Neural progenitor cell (in vitro differentiated cells): ENCODE measurements around the gene PITPNC1. TPM values are rescaled to one million over a fixed set of nuclear protein-coding genes. Genes with fewer than 3 reads are reported as not detected.

Source experiments
- DNase-seq: peaks from one replicate; pipeline ENCODE4 v3.0.0-alpha.2; 2016; ENCODE audit warnings: low spot score
- H2AFZ ChIP-seq: fragments of 200-600 bp; sonication (generic); replicated peaks from 2 replicates; pipeline ENCODE4 v1.6.1; 2016; ENCODE audit warnings: antibody characterized with exemption
- H3F3A ChIP-seq: fragments of 200-600 bp; sonication (generic); 2 replicates; pipeline ENCODE4 v1.6.1; 2016; ENCODE audit warnings: antibody characterized with exemption, low read depth
- H3K27ac ChIP-seq: fragments of 200-600 bp; sonication (generic); 2 replicates; pipeline ENCODE4 v1.5.1; 2016; ENCODE audit warnings: mild to moderate bottlenecking
- H3K27me3 ChIP-seq: fragments of 200-600 bp; sonication (generic); 2 replicates; pipeline ENCODE4 v1.6.1; 2016; ENCODE audit warnings: mild to moderate bottlenecking, moderate library complexity
- H3K36me3 ChIP-seq: fragments of 200-600 bp; sonication (generic); 2 replicates; pipeline ENCODE4 v1.5.1; 2016
- H3K4me1 ChIP-seq: fragments of 200-600 bp; sonication (generic); 2 replicates; pipeline ENCODE4 v1.6.1; 2016; ENCODE audit warnings: mixed run types
- H3K4me2 ChIP-seq: fragments of 200-600 bp; sonication (generic); 2 replicates; pipeline ENCODE4 v1.6.1; 2016
- H3K4me3 ChIP-seq: fragments of 200-600 bp; sonication (generic); 2 replicates; pipeline ENCODE4 v1.5.1; 2016
- H3K79me2 ChIP-seq: fragments of 200-600 bp; sonication (generic); 2 replicates; pipeline ENCODE4 v1.6.1; 2016; ENCODE audit warnings: low read depth
- H3K9ac ChIP-seq: fragments of 200-600 bp; sonication (generic); 2 replicates; pipeline ENCODE4 v1.6.1; 2016
- H3K9me3 ChIP-seq: fragments of 200-600 bp; sonication (generic); 2 replicates; pipeline ENCODE4 v1.5.1; 2016; ENCODE audit warnings: low read depth
- H4K20me1 ChIP-seq: fragments of 200-600 bp; sonication (generic); 2 replicates; pipeline ENCODE4 v1.6.1; 2016; ENCODE audit warnings: low read depth
- H3K27ac Mint-ChIP-seq: 3 replicates; pipeline ENCODE4 v1.8.0; 2021; ENCODE audit warnings: mixed read lengths
- H3K27me3 Mint-ChIP-seq: 2 replicates; pipeline ENCODE4 v1.8.0; 2022; ENCODE audit warnings: low read depth, mild to moderate bottlenecking, inconsistent platforms, moderate library complexity, mixed read lengths; ENCODE audit not compliant: insufficient read depth
- H3K36me3 Mint-ChIP-seq: 3 replicates; pipeline ENCODE4 v1.8.0; 2021; ENCODE audit warnings: mixed read lengths
- H3K4me1 Mint-ChIP-seq: 3 replicates; pipeline ENCODE4 v1.8.0; 2021; ENCODE audit warnings: mixed read lengths
- H3K4me3 Mint-ChIP-seq: 3 replicates; pipeline ENCODE4 v1.8.0; 2021; ENCODE audit warnings: mild to moderate bottlenecking, moderate library complexity, mixed read lengths
- H3K9me3 Mint-ChIP-seq: 3 replicates; pipeline ENCODE4 v1.8.0; 2020; ENCODE audit warnings: mixed read lengths
- CTCF ChIP-seq: fragments of 200-600 bp; sonication (generic); IDR thresholded peaks from 2 replicates; pipeline ENCODE4 v1.5.1; 2017; ENCODE audit warnings: antibody characterized with exemption, mild to moderate bottlenecking
- EZH2 ChIP-seq: fragments of 200-600 bp; sonication (generic); IDR thresholded peaks from 2 replicates; pipeline ENCODE4 v1.6.1; 2017; ENCODE audit warnings: antibody characterized with exemption, mild to moderate bottlenecking, moderate library complexity
- EZH2phosphoT487 ChIP-seq: fragments of 200-600 bp; sonication (generic); IDR thresholded peaks from 2 replicates; pipeline ENCODE4 v1.6.1; 2017; ENCODE audit warnings: antibody characterized with exemption
- total RNA-seq: library from RNA; depleted of rRNA; stranded (reverse); fragments of >200 nt; gene quantifications from 2 replicates; pipeline ENCODE4 v1.2.3, GENCODE V29; 2015; ENCODE audit warnings: low replicate concordance

PITPNC1 gene
- total RNA-seq, 1 donor from 2014 or later: 8.1 TPM

- peaks cover 12% of the 10 kb centered on the region for H3K36me3 Mint-ChIP-seq
- Histone ChIP-seq H3F3A (no peaks in the 10 kb centered on the region), H3K9ac (no peak overlapping the region), H3K36me3 (no peaks in the 10 kb centered on the region), H3K27ac (no peak overlapping the region), H4K20me1 (no peaks in the 10 kb centered on the region), H3K27me3 (no peaks in the 10 kb centered on the region), H3K4me2 (no peak overlapping the region), H3K9me3 (no peaks in the 10 kb centered on the region), H3K4me3 (no peak overlapping the region), H3K79me2 (no peaks in the 10 kb centered on the region), H3K4me1 (no peaks in the 10 kb centered on the region), H2AFZ (no peak overlapping the region)
- DNase-seq: no peak
- TF ChIP-seq EZH2 (no peak), CTCF (no peak)
- H3K9me3 Mint-ChIP-seq: peaks cover 17% of the 10 kb centered on the region
- H3K27ac Mint-ChIP-seq: no peak overlapping the region
- no peak overlapping the region for H3K4me3 Mint-ChIP-seq
- H3K4me1 Mint-ChIP-seq: no peaks in the 10 kb centered on the region
- peaks cover 3% of the 10 kb centered on the region for H3K27me3 Mint-ChIP-seq
Observed at GRCh38 chr17:67401106-67401505, 24.0 kb downstream of the PITPNC1 start.

GRCh38 chr17:67401598-67402504 is 24.8 kb downstream of the PITPNC1 start:
- Histone ChIP-seq H3K4me2 (no peak overlapping the region), H3K9me3 (no peaks in the 10 kb centered on the region), H3K27ac (no peak overlapping the region)

GRCh38 chr17:67403065-67403464 is 26.0 kb downstream of the PITPNC1 start:
- TF ChIP-seq EZH2phosphoT487 (no peak), CTCF (no peak), EZH2 (no peak)
- Histone ChIP-seq H2AFZ (no peak overlapping the region), H4K20me1 (no peaks in the 10 kb centered on the region), H3K79me2 (no peaks in the 10 kb centered on the region), H3K4me3 (no peak overlapping the region), H3K9ac (no peak overlapping the region), H3K9me3 (no peaks in the 10 kb centered on the region), H3K27me3 (no peaks in the 10 kb centered on the region), H3F3A (no peaks in the 10 kb centered on the region), H3K27ac (no peak overlapping the region), H3K36me3 (no peaks in the 10 kb centered on the region), H3K4me1 (no peaks in the 10 kb centered on the region), H3K4me2 (no peak overlapping the region)
- peaks cover 3% of the 10 kb centered on the region for H3K27me3 Mint-ChIP-seq
- no peak overlapping the region for H3K27ac Mint-ChIP-seq
- peaks cover 13% of the 10 kb centered on the region for H3K36me3 Mint-ChIP-seq
- H3K4me3 Mint-ChIP-seq: no peak overlapping the region
- H3K9me3 Mint-ChIP-seq: peaks cover 8% of the 10 kb centered on the region
- no peak for DNase-seq
- no peaks in the 10 kb centered on the region for H3K4me1 Mint-ChIP-seq

More at GRCh38 chr17:67401598-67402504, 24.8 kb downstream of the PITPNC1 start:
- peaks cover 3% of the 10 kb centered on the region for H3K27me3 Mint-ChIP-seq
- H3K36me3 ChIP-seq: no peaks in the 10 kb centered on the region
- H3K4me1 ChIP-seq: no peaks in the 10 kb centered on the region
- H3K36me3 Mint-ChIP-seq: peaks cover 14% of the 10 kb centered on the region
- H3K4me3 Mint-ChIP-seq: no peak overlapping the region
- no peaks in the 10 kb centered on the region for H3F3A ChIP-seq
- H3K4me3 ChIP-seq: no peak overlapping the region
- no peak overlapping the region for H3K27ac Mint-ChIP-seq
- TF ChIP-seq EZH2 (no peak), EZH2phosphoT487 (no peak), CTCF (no peak)
- H3K4me1 Mint-ChIP-seq: no peaks in the 10 kb centered on the region
- H3K9me3 Mint-ChIP-seq: peaks cover 17% of the 10 kb centered on the region
- no peaks in the 10 kb centered on the region for H3K79me2 ChIP-seq
- H3K27me3 ChIP-seq: no peaks in the 10 kb centered on the region
- DNase-seq: no peak
- no peaks in the 10 kb centered on the region for H4K20me1 ChIP-seq
- no peak overlapping the region for H2AFZ ChIP-seq
- H3K9ac ChIP-seq: no peak overlapping the region
